Gastroesophageal sphincter (tissue), 4 donors: ENCODE results near the gene NUAK2. TPM values are rescaled to one million over a fixed set of nuclear protein-coding genes. Genes with fewer than 3 reads are reported as not detected.

Experiments
- ATAC-seq: fragments of 150-250 bp; one replicate; pipeline ENCODE4 v1.9.1; 2016; ENCODE audit warnings: mild to moderate bottlenecking, moderate library complexity
- H3K27ac ChIP-seq, 4 donors: fragments of 200-600 bp; sonication (generic) in 3 of 4; 1 replicate in 3 of 4; 2 replicates in 1 of 4; pipeline ENCODE4 v1.5.1; 2016 to 2019
- H3K27me3 ChIP-seq: fragments of 200-600 bp; sonication (generic); one replicate; pipeline ENCODE4 v1.5.1; 2019
- H3K36me3 ChIP-seq, 2 donors: fragments of 200-600 bp; sonication (generic); one replicate each; pipeline ENCODE4 v1.5.1; 2019; ENCODE audit warnings: control low read depth in 1 of 2
- H3K4me1 ChIP-seq, 3 donors: fragments of 200-600 bp; sonication (generic); 1 replicate in 2 of 3; 2 replicates in 1 of 3; pipeline ENCODE4 v1.5.1; 2016 to 2019; ENCODE audit warnings: control low read depth in 2 of 3
- H3K4me3 ChIP-seq, 2 donors: fragments of 200-600 bp; sonication (generic); one replicate each; pipeline ENCODE4 v1.5.1; 2019; ENCODE audit warnings: mild to moderate bottlenecking in 1 of 2, moderate library complexity in 1 of 2
- H3K9me3 ChIP-seq, 3 donors: fragments of 200-600 bp; sonication (generic); one replicate each; pipeline ENCODE4 v1.5.1; 2017 to 2019; ENCODE audit warnings: control low read depth in 2 of 3
- EP300 ChIP-seq: sonication (generic); formaldehyde crosslinking; IDR thresholded peaks from one replicate; pipeline ENCODE4 v1.6.1; 2017; ENCODE audit warnings: antibody characterized with exemption, mild to moderate bottlenecking
- POLR2A ChIP-seq, 2 donors: fragments of 450-650 bp; IDR thresholded peaks; one replicate each; pipeline ENCODE4 v1.6.1; 2017; ENCODE audit warnings: antibody characterized with exemption in 2 of 2, mild to moderate bottlenecking in 2 of 2, moderate library complexity in 1 of 2
- POLR2AphosphoS5 ChIP-seq: sonication (generic); formaldehyde crosslinking; IDR thresholded peaks from one replicate; pipeline ENCODE4 v1.6.1; 2017; ENCODE audit warnings: antibody characterized with exemption
- WGBS, 2 donors: methylation state at CpG; one replicate each; pipeline ENCODE4 v1.1.5; 2018; ENCODE audit warnings: low coverage in 1 of 2; 5-methylcytosine and 5-hydroxymethylcytosine counted together
- total RNA-seq, 4 donors: library from RNA; depleted of rRNA; stranded (reverse); fragments of >200 nt; gene quantifications; one replicate each; pipeline ENCODE4 v1.1.0, GENCODE V29; 2016
- TF ChIP-seq, protein P1 (sequence below), 4 experiments: fragments of 200-600 bp in 2 of 4; fragments of 450-650 bp in 2 of 4; sonication (generic) in 1 of 4; IDR thresholded peaks; one replicate each; pipeline ENCODE4 v1.5.1; 2017 to 2019; ENCODE audit warnings: antibody characterized with exemption in 4 of 4, mild to moderate bottlenecking in 2 of 4, moderate library complexity in 2 of 4

The NUAK2 gene
- 1 to 10 TPM in 1 of 4 donors, under 1 TPM in 3; 0.67 to 1.1 (median 0.83) TPM for total RNA-seq

DNA sequence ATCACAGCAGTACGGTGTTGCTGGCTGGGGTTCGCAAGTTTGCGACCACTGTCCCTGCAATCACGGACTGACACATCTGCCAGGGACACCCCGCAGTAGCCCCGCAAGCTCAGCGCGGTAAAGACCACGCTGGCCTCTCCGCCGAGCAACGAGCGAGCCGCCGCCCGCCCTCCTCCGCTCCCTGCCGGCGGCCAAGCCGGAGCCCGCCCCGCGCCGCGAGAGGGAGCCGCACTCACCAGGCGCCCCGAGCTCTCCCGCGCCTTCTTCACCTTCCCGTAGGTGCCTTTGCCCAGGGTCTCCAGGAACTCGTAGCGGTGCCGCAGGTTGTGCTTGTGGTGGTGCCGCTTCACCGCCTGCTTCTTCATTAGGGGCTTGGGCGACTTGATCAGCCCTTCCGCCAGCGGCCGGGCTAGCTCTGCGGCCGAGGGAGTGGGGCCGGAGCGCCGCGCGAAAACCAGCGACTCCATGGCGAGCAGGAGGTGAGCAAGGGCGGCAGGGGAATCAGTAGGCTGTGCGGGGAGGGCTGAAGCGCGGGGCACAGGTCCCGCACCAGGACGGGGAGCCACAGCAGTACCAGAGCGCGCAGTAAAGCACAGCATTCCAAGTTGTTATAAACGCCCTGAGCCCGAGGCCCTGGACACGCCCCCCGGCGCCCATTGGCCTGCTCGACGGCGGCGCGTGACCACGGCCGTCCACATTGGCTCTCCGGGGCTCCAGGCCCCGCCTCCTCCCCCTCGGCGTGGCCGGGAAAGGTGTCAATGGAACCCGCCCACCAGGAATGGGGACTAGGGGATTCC, at the start of gene NUAK2:
NUAK2 (minus strand) TSS at position 584 of the 797 bp plus-strand sequence; CDS start at position 467, 117 bp downstream.
- no peaks in the 10 kb centered on the region for H3K9me3 ChIP-seq
- WGBS, 2 donors = 0% methylated on average over 3 to 17 of the region's 75 CpGs
- TF ChIP-seq EP300 = no peak
- TF ChIP-seq, protein P1, sequence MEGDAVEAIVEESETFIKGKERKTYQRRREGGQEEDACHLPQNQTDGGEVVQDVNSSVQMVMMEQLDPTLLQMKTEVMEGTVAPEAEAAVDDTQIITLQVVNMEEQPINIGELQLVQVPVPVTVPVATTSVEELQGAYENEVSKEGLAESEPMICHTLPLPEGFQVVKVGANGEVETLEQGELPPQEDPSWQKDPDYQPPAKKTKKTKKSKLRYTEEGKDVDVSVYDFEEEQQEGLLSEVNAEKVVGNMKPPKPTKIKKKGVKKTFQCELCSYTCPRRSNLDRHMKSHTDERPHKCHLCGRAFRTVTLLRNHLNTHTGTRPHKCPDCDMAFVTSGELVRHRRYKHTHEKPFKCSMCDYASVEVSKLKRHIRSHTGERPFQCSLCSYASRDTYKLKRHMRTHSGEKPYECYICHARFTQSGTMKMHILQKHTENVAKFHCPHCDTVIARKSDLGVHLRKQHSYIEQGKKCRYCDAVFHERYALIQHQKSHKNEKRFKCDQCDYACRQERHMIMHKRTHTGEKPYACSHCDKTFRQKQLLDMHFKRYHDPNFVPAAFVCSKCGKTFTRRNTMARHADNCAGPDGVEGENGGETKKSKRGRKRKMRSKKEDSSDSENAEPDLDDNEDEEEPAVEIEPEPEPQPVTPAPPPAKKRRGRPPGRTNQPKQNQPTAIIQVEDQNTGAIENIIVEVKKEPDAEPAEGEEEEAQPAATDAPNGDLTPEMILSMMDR (IDR thresholded peaks at IDR 0.05) = peak in 3 of 4 experiments; percentile 26 to 53 (median 46)
- TF ChIP-seq POLR2AphosphoS5 = no peak
- peak in 1 of 2 donors; percentile 42 for TF ChIP-seq POLR2A (IDR thresholded peaks at IDR 0.05)
- H3K27me3 ChIP-seq = peaks cover 9% of the 10 kb centered on the region
- H3K4me3 ChIP-seq = peak within 1 kb of the TSS; percentile 66 to 78
- H3K36me3 ChIP-seq = no peaks in the 10 kb centered on the region
- peaks cover 0 to 62% (median 5%) of the 10 kb centered on the region in 3 donors for H3K4me1 ChIP-seq
- ATAC-seq = peak; percentile 91
- H3K27ac ChIP-seq = peak within 1 kb of the TSS in 3 of 4 donors; percentile 61 to 79 (median 69)

DNA sequence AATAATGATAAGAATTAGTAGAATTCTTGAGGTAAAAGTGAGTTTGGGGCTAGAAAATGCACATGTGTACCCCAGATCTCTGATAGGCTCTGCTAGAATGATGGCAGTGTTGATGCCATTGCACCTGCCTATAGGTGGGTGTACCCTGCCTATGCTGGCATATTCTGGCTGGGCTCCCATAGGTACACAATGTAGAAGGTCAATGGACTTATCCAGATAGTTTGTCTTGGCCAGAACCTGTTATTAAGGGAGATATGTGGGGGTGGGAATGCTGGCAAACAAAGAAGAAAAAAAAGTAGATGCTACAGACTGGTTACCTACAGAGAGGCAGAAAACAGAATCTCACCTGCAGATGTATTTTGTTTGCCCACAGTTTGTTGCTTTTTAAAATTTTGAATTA, 49.2 kb upstream of the NUAK2 start:
- H3K36me3 ChIP-seq = no peaks in the 10 kb centered on the region
- peaks cover 38% of the 10 kb centered on the region for H3K27me3 ChIP-seq
- TF ChIP-seq EP300 (no peak), POLR2AphosphoS5 (no peak), POLR2A (IDR thresholded peaks at IDR 0.05) (no peak)
- TF ChIP-seq, protein P1 (IDR thresholded peaks at IDR 0.05) = no peak
- no peak overlapping the region for H3K27ac ChIP-seq
- no peak overlapping the region for H3K4me3 ChIP-seq
- peaks cover 0 to 9% (median 0%) of the 10 kb centered on the region in 3 donors for H3K4me1 ChIP-seq
- ATAC-seq = no peak
- H3K9me3 ChIP-seq = no peaks in the 10 kb centered on the region

DNA sequence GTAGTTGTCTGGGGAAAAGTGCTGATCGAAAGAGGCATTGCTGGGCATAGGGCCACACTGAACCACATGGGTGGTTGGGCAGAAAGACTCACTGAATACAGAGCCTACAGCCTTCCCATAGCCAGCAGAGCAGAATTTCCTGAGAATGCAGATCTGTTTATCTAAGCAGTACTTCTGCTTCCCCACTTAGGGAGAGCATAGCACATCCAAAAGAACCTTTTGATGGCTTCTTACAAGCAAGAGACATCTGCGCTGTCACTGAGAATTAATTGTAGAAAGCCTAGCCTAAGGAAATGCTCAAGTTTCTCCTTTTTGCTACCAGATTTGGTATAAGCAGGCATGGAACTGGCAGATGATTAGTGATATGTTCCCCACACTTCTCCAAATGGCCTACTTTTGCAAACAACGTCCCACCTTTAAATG, 48.2 kb upstream of the NUAK2 start:
- no peak overlapping the region for H3K27ac ChIP-seq
- 37 to 40% methylated on average over 3 of the region's 3 CpGs for WGBS, 2 donors
- peaks cover 0 to 8% (median 0%) of the 10 kb centered on the region in 3 donors for H3K4me1 ChIP-seq
- no peaks in the 10 kb centered on the region for H3K36me3 ChIP-seq
- no peak for TF ChIP-seq EP300
- TF ChIP-seq, protein P1 (IDR thresholded peaks at IDR 0.05) = no peak
- TF ChIP-seq POLR2A (IDR thresholded peaks at IDR 0.05) = no peak
- no peak for TF ChIP-seq POLR2AphosphoS5
- ATAC-seq = no peak
- no peaks in the 10 kb centered on the region for H3K9me3 ChIP-seq
- H3K4me3 ChIP-seq = no peak overlapping the region
- H3K27me3 ChIP-seq = peaks cover 32% of the 10 kb centered on the region

DNA sequence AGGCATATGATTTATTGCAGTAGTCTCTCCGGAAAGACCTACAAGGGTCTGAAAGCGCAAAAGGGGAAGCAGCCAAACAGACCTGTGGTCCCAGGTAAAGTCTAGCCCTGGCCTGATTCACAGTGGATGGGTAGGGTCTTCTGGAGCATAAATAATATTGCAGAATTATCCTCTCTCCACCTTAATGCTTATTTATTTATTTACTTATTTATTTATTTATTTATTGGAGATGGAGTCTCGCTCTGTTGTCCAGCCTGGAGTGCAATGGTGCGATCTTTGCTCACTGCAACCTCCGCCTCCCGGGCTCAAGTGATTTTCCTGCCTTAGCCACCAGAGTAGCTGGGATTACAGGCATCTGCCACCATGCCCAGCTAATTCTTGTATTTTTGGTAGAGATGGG, 46.9 kb upstream of the NUAK2 start:
- Histone ChIP-seq H3K4me3 (no peak overlapping the region), H3K27me3 (peaks cover 20% of the 10 kb centered on the region), H3K36me3 (no peaks in the 10 kb centered on the region), H3K9me3 (no peaks in the 10 kb centered on the region), H3K4me1 (peaks cover 0 to 8% (median 0%) of the 10 kb centered on the region in 3 donors), H3K27ac (no peak overlapping the region)
- no peak for ATAC-seq
- TF ChIP-seq EP300 = no peak
- TF ChIP-seq, protein P1 (IDR thresholded peaks at IDR 0.05) = no peak
- TF ChIP-seq POLR2AphosphoS5 = no peak
- no peak for TF ChIP-seq POLR2A (IDR thresholded peaks at IDR 0.05)
- WGBS, 2 donors = 81 to 91% methylated on average over 2 to 6 of the region's 6 CpGs
